ENCODE results near the gene CYP19A1.

CYP19A1 gene

GRCh38 chr15:51365417-51365816, 27.0 kb upstream of the CYP19A1 start:
- TF ChIP-seq, protein P1, sequence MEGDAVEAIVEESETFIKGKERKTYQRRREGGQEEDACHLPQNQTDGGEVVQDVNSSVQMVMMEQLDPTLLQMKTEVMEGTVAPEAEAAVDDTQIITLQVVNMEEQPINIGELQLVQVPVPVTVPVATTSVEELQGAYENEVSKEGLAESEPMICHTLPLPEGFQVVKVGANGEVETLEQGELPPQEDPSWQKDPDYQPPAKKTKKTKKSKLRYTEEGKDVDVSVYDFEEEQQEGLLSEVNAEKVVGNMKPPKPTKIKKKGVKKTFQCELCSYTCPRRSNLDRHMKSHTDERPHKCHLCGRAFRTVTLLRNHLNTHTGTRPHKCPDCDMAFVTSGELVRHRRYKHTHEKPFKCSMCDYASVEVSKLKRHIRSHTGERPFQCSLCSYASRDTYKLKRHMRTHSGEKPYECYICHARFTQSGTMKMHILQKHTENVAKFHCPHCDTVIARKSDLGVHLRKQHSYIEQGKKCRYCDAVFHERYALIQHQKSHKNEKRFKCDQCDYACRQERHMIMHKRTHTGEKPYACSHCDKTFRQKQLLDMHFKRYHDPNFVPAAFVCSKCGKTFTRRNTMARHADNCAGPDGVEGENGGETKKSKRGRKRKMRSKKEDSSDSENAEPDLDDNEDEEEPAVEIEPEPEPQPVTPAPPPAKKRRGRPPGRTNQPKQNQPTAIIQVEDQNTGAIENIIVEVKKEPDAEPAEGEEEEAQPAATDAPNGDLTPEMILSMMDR (conservative IDR thresholded peaks at IDR 0.05; ENCODE audit: low read depth, low read length) = no peak
- DNase-seq (ENCODE audit: low read depth) = no peak
- H3K4me3 ChIP-seq (ENCODE audit: low read length) = no peak overlapping the region

- TF ChIP-seq, protein P1 (conservative IDR thresholded peaks at IDR 0.05; ENCODE audit: low read depth, low read length) = no peak
- H3K4me3 ChIP-seq (ENCODE audit: low read length) = no peak overlapping the region
- no peak for DNase-seq (ENCODE audit: low read depth)
Observed at GRCh38 chr15:51363383-51363782, 25.0 kb upstream of the CYP19A1 start.

- DNase-seq (ENCODE audit: low read depth) = no peak
- no peak overlapping the region for H3K4me3 ChIP-seq (ENCODE audit: low read length)
- TF ChIP-seq, protein P1 (conservative IDR thresholded peaks at IDR 0.05; ENCODE audit: low read depth, low read length) = no peak
Observed at GRCh38 chr15:51359981-51360380, 21.6 kb upstream of the CYP19A1 start.

- TF ChIP-seq, protein P1 (conservative IDR thresholded peaks at IDR 0.05; ENCODE audit: low read depth, low read length) = no peak
- DNase-seq (ENCODE audit: low read depth) = no peak
- no peak overlapping the region for H3K4me3 ChIP-seq (ENCODE audit: low read length)
Observed at GRCh38 chr15:51356983-51357382, 18.6 kb upstream of the CYP19A1 start.

GRCh38 chr15:51356147-51356546, 17.8 kb upstream of the CYP19A1 start:
- no peak for DNase-seq (ENCODE audit: low read depth)
- TF ChIP-seq, protein P1 (conservative IDR thresholded peaks at IDR 0.05; ENCODE audit: low read depth, low read length) = no peak
- H3K4me3 ChIP-seq (ENCODE audit: low read length) = no peak overlapping the region

- no peak for DNase-seq (ENCODE audit: low read depth)
- no peak overlapping the region for H3K4me3 ChIP-seq (ENCODE audit: low read length)
- TF ChIP-seq, protein P1 (conservative IDR thresholded peaks at IDR 0.05; ENCODE audit: low read depth, low read length) = no peak
Observed at GRCh38 chr15:51355096-51355495, 16.7 kb upstream of the CYP19A1 start.

DNA sequence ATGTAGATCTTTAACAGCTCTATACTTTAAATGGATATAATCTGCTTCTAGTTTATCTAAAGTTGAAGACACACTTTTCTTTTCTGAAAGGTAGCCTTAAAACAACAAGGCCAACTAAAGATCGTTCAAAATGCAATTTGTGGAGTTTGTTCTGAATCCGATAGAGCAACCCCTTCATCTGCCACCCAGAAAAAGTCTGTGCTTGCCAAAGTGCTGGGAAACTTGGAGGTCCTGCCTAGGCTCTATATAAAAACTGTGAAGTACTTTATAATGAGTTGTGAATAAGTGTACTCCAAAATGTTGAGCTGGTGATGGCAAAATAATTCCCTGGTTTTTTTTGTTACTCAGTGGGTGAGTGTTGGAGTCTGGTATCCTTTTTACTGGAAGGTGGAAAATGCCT, 15.6 kb upstream of the CYP19A1 start:
- H3K4me3 ChIP-seq (ENCODE audit: low read length) = no peak overlapping the region
- TF ChIP-seq, protein P1 (conservative IDR thresholded peaks at IDR 0.05; ENCODE audit: low read depth, low read length) = no peak
- no peak for DNase-seq (ENCODE audit: low read depth)
